Astrocyte of the spinal cord (primary cell): Measurements from ENCODE around the gene SRSF9.

Source experiments
- DNase-seq: peaks from one replicate; pipeline ENCODE4 v3.0.0; 2011; ENCODE audit warnings: low read depth, low spot score
- H3K4me3 ChIP-seq: 2 replicates; pipeline ENCODE4 v1.5.1; 2011; ENCODE audit warnings: low read depth, mild to moderate bottlenecking, low read length, moderate library complexity
- in situ Hi-C: cut with HindIII; loops from 2 replicates; pipeline ENCODE4 v1.10.0; 2017; ENCODE audit warnings: low sequenced_read_pairs
- TF ChIP-seq, protein P1 (sequence below): IDR thresholded peaks from 2 replicates; pipeline ENCODE4 v1.5.1; 2012; ENCODE audit warnings: low read depth, mild to moderate bottlenecking, low read length, inconsistent platforms

The SRSF9 gene

DNA sequence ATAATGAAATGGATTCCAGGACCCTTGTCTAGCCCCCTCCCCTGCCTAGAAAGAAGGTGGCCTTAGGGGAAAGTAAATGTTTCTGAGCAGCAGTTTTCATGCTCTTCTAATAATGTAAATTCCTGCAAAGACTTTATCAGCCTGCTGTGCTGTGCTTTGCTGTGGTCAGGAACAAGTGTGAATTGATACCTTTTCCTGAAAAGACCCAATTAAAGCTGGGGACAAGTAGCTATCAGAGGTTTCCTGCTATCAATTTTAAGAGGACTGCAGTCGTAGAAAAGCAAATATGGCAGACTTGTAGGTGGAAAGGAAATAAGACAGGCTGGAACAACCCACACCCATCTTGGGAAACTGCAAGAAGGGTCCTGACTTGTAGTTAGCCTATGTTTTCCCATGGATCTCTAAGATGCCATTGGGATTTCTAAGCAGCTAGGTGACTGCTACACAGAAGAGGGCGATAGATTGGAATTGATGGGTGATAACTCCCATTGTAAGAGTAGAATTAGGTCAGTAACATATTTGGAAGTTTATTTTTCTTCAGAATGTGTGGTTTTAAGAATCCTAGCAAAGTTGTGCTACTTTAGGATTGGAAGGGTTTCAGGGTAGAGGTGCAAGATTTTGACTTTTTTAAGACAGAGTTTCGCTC is 29.4 kb upstream of the SRSF9 start:
- H3K4me3 ChIP-seq: no peak overlapping the region
- no peak for DNase-seq
- TF ChIP-seq, protein P1, sequence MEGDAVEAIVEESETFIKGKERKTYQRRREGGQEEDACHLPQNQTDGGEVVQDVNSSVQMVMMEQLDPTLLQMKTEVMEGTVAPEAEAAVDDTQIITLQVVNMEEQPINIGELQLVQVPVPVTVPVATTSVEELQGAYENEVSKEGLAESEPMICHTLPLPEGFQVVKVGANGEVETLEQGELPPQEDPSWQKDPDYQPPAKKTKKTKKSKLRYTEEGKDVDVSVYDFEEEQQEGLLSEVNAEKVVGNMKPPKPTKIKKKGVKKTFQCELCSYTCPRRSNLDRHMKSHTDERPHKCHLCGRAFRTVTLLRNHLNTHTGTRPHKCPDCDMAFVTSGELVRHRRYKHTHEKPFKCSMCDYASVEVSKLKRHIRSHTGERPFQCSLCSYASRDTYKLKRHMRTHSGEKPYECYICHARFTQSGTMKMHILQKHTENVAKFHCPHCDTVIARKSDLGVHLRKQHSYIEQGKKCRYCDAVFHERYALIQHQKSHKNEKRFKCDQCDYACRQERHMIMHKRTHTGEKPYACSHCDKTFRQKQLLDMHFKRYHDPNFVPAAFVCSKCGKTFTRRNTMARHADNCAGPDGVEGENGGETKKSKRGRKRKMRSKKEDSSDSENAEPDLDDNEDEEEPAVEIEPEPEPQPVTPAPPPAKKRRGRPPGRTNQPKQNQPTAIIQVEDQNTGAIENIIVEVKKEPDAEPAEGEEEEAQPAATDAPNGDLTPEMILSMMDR: no peak
- in situ Hi-C loops: no loop called here

DNA sequence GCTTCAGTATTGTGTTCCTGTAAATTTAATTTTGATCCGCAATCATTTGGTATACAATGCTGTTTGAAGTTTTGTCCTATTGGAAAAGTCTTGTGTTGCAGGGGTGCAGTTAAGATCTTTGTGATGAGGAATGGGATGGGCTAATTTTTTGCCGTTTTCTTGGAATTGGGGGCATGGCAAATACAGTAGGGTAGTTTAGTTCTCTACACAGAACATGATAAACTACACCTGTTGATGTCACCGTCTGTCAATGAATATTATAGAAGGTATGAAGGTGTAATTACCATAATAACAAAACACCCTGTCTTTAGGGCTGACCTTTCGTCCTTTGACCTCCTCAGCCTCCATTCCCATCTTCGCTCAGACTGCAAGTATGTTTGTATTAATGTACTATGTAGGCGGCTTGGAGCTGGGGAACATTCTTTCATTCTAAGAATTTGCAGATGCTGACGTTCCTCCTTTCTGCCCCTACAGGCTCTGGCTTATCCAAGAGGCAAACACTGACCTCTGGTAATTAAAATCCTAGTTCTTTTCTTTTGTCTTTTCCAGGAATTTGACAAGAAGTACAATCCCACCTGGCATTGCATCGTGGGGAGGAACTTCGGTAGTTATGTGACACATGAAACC is 28.1 kb upstream of the SRSF9 start:
- no peak for DNase-seq
- in situ Hi-C loops: no loop called here

DNA sequence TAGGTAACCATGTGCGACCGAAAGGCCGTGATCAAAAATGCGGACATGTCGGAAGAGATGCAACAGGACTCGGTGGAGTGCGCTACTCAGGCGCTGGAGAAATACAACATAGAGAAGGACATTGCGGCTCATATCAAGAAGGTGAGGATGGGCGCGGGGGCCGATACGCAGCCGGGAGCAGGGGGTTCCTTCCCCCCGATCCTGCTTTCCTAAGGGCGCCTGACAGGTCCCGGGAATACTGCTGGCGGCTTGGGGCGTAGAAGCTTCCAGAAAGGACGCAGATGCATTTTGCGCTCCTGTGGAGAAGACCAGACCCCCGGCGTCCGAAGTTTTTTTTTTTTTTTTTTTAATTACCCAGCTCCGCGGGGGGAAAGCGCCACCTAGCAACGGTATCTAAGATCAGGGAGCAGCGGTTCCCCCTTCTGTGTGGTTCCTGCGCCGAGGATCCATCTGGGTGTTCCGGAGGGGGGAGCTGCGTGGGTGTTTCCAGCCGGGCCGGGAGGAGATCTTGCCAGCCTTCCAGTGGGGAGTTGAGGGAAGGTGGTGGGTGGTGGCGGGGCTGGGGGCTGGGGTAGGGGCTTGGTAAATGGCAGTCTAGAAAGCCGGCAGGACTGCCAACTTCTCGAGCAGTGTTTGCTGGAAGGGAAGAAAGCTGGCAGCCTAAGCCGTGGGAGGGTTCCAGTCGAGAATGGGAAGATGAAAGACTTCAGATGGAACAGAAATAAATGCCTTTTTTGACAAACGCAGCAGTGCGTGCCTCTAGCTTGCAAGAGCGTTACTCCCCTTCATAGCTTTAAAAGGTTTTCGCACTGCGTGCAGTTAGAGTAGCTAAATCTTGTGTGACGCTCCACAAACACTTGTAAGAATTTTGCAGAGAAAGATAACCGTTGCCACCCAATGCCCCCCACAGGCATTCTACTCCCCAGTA is 27.1 kb upstream of the SRSF9 start:
- in situ Hi-C loops: no loop called here
- peak; percentile 51 for DNase-seq
- TF ChIP-seq, protein P1: no peak
- H3K4me3 ChIP-seq: peak overlapping the region; percentile 96

More for the DNA sequence above, 28.1 kb upstream of the SRSF9 start:
- H3K4me3 ChIP-seq: peak overlapping the region; percentile 96
- TF ChIP-seq, protein P1: no peak

DNA sequence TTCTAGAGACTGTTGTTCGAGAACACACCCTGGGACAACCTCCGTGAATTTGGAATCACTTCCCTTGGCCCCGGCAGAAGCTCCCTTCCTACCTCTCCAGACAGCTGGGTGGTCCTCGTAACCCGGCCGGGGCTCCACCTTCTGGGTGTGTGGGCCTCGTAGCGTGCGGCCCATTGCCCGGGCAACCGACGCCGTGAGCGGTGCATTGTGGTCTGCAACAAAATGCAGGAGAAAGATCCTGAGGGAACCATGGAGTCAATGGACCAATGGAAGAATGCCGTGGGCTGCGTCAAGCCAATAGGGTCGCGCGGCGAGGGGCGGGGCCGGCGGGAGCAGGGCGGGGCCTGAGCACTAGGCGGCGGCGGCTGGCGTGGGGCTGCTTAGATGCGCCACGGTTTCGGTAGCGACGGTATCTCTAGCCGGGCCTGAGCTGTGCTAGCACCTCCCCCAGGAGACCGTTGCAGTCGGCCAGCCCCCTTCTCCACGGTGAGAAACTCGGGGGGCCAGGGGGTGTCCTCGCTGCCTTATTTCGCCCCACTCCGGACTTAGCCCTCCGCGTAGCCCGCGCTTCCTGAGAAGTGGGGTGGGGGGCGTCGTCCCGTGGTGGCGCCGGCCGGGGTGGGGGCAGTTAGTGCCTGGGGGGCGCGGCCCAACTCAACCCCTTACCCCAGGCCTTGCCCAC is 26.3 kb upstream of the SRSF9 start, which contains the start of gene DYNLL1:
Gene DYNLL1, plus strand, starts transcription at position 383 of the 682 bp plus-strand sequence. CDS start 309 bp downstream, outside the sequence.
- TF ChIP-seq, protein P1: no peak
- in situ Hi-C loops: no loop called here
- H3K4me3 ChIP-seq: peak within 1 kb of the TSS; percentile 96
- DNase-seq: peak; percentile 94

DNA sequence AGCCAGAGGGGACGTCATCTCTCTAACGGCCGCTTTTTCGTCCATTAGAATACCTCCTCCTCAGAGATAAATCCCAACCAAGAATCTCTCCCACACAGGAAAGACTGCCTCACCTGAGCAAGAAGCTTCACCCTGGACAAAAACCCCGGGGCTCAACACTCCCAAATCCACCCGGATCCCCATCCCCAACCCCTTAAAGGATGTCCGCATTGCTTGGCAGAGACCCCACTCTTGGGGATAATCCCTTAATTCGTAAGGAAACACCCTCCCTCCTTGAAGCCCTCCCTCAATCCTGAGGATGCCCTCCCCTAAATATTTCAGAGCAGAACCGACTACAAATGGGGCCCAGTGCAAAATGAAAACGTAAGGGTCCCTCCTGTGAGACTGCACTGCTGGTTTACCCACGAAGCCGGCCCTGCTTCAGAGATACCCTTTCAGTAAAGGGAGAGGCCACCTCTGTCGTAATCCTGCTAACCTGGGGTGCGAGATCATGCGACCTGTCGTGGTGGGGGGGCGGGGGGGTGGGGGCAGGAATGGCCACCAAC is 25.7 kb upstream of the SRSF9 start:
- DNase-seq: no peak
- TF ChIP-seq, protein P1: no peak
- in situ Hi-C loops: no loop called here
- H3K4me3 ChIP-seq: peak overlapping the region; percentile 96
